Measurements from ENCODE around the gene SUMO3. TPM values are rescaled to one million over a fixed set of nuclear protein-coding genes. Genes with fewer than 3 reads are reported as not detected.

Gene SUMO3
- total and polyA plus RNA-seq, 10 of the 15 experiments (the other 5 are each of a cell fraction or from before 2014, with no cell fraction given): 14.3 to 164 (median 89.9) TPM

GRCh38 chr21:44857127-44857892 is 39.4 kb upstream of the SUMO3 start:
- Histone ChIP-seq H3K4me1 (ENCODE audit: control insufficient read depth, insufficient read depth, low read length) (no peaks in the 10 kb centered on the region), H4K20me1 (ENCODE audit: control insufficient read depth, insufficient read depth) (no peaks in the 10 kb centered on the region; the same call in 1 of the 2 replicates), H3K9me3 (replicated peaks; ENCODE audit: control insufficient read depth, insufficient read depth, low read length) (no peaks in the 10 kb centered on the region), H3K36me3 (ENCODE audit: control insufficient read depth in 2 of 2, insufficient read depth in 2 of 2, low read length in 1 of 2) (peaks cover 15 to 41% of the 10 kb centered on the region in 2 experiments; a peak in 3 of 4 replicates), H3K27me3 (replicated peaks in 1 of 2; ENCODE audit: control insufficient read depth in 2 of 2, insufficient read depth in 2 of 2, low read length in 1 of 2) (no peaks in the 10 kb centered on the region), H3K27ac (ENCODE audit: control insufficient read depth, insufficient read depth) (no peak overlapping the region), H3K9ac (ENCODE audit: control insufficient read depth, insufficient read depth, low read length) (no peak overlapping the region), H3K79me2 (ENCODE audit: control insufficient read depth, insufficient read depth, low read length) (peaks cover 2% of the 10 kb centered on the region; the same call in 1 of the 2 replicates), H2AFZ (ENCODE audit: control insufficient read depth, low read depth, low read length) (no peak overlapping the region), H3K4me2 (ENCODE audit: control insufficient read depth, insufficient read depth) (no peak overlapping the region), H3K4me3 (no peak overlapping the region)
- ChIA-PET CTCF (interaction anchor here (0.8 to 1.8 kb wide), 4 partner anchors 11 to 64 kb away, joined by 3 to 5 read pairs (median 3); no protein-coding TSS in a partner anchor), POLR2A (no interaction called here), RAD21 (ENCODE audit: unreplicated experiment) (no interaction called here), SMC1A (ENCODE audit: uncharacterized antibody, unreplicated experiment) (no interaction called here)
- no peak for DNase-seq (ENCODE audit: low read depth, low spot score)
- ATAC-seq: no peak
- WGBS (ENCODE audit: insufficient coverage, insufficient replicate concordance, low lambda C conversion rate, missing lambda C conversion rate): 91% methylated on average over 16 of the region's 16 CpGs
- no TSS peak for BruUV-seq (replicated peaks)
- intact Hi-C loops (cut with micrococcal nuclease; ENCODE audit: unreplicated experiment) (no loop called here), in situ Hi-C loops (cut with MboI) (no loop called here)
- FAIRE-seq: no peak
- no peak for TF ChIP-seq PBX3 (IDR thresholded peaks at IDR 0.05; ENCODE audit: insufficient replicate concordance, low read depth, low read length)

DNA sequence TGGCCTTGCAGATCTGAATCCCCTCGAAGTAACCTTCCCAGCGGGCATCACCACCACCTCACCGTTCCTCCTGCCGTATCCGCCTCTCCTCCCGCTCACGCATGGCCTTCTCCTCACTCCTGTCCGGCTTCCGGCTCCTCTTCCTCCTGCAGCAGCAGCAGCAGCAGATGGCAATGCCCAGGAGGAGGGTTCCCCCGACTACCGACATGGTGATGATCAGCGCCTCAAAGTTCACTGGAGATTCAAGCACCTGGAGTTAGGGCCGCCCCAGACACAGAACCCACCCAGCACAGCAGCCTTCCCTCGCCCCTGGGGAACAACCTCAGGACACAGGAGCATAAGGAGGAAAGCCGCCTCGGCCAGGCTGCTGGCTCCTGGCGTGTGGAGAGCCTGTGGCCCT is 38.3 kb upstream of the SUMO3 start:
- ChIA-PET CTCF (interaction anchor here (1.4 to 1.8 kb wide), 2 partner anchors 10 to 63 kb away, joined by 3 to 5 read pairs; no protein-coding TSS in a partner anchor), SMC1A (ENCODE audit: uncharacterized antibody, unreplicated experiment) (no interaction called here), POLR2A (interaction anchor here (0.6 kb wide), 1 partner anchor 36 kb away, joined by 3 read pairs; no protein-coding TSS in a partner anchor), RAD21 (ENCODE audit: unreplicated experiment) (no interaction called here)
- no peaks in the 10 kb centered on the region for H3K9me3 ChIP-seq (replicated peaks; ENCODE audit: control insufficient read depth, insufficient read depth, low read length)
- no peaks in the 10 kb centered on the region for H3K79me2 ChIP-seq (ENCODE audit: control insufficient read depth, insufficient read depth, low read length)
- in situ Hi-C loops (cut with MboI): no loop called here
- peaks cover 13 to 34% of the 10 kb centered on the region in 2 experiments; a peak in 3 of 4 replicates for H3K36me3 ChIP-seq (ENCODE audit: control insufficient read depth in 2 of 2, insufficient read depth in 2 of 2, low read length in 1 of 2)
- H3K4me2 ChIP-seq (ENCODE audit: control insufficient read depth, insufficient read depth): no peak overlapping the region
- no peaks in the 10 kb centered on the region for H3K4me1 ChIP-seq (ENCODE audit: control insufficient read depth, insufficient read depth, low read length)
- DNase-seq (ENCODE audit: low read depth, low spot score): no peak
- no peak overlapping the region for H3K4me3 ChIP-seq
- WGBS (ENCODE audit: insufficient coverage, insufficient replicate concordance, low lambda C conversion rate, missing lambda C conversion rate): 100% methylated on average over 15 of the region's 17 CpGs
- intact Hi-C loops (cut with micrococcal nuclease; ENCODE audit: unreplicated experiment): no loop called here
- no peak overlapping the region for H3K9ac ChIP-seq (ENCODE audit: control insufficient read depth, insufficient read depth, low read length)
- H4K20me1 ChIP-seq (ENCODE audit: control insufficient read depth, insufficient read depth): no peaks in the 10 kb centered on the region; the same call in 1 of the 2 replicates
- no peaks in the 10 kb centered on the region for H3K27me3 ChIP-seq (replicated peaks in 1 of 2; ENCODE audit: control insufficient read depth in 2 of 2, insufficient read depth in 2 of 2, low read length in 1 of 2)
- FAIRE-seq: no peak
- no peak overlapping the region for H2AFZ ChIP-seq (ENCODE audit: control insufficient read depth, low read depth, low read length)
- ATAC-seq: no peak
- no peak overlapping the region for H3K27ac ChIP-seq (ENCODE audit: control insufficient read depth, insufficient read depth)
- TF ChIP-seq EED (IDR thresholded peaks at IDR 0.05; ENCODE audit: low read depth) (no peak), CREM (IDR thresholded peaks at IDR 0.05; ENCODE audit: low read depth) (no peak), YY1 (IDR thresholded peaks at IDR 0.05; ENCODE audit: low read depth, low read length) (no peak), NR2C2 (IDR thresholded peaks at IDR 0.05; ENCODE audit: borderline replicate concordance, control insufficient read depth, insufficient read length, low read depth) (no peak), MEF2B (IDR thresholded peaks at IDR 0.05; ENCODE audit: partially characterized antibody, poor library complexity, severe bottlenecking) (no peak), MYB (IDR thresholded peaks at IDR 0.05; ENCODE audit: borderline replicate concordance, low read depth, low read length) (no peak), GABPA (IDR thresholded peaks at IDR 0.05; ENCODE audit: low read depth) (no peak), TBL1XR1 (IDR thresholded peaks at IDR 0.05; ENCODE audit: low read depth, low read length) (no peak), MYC (IDR thresholded peaks at IDR 0.05; ENCODE audit: insufficient read depth, insufficient read length, insufficient replicate concordance, low read length, severe bottlenecking) (no peak), KDM1A (IDR thresholded peaks at IDR 0.05; ENCODE audit: borderline replicate concordance) (no peak), LARP7 (IDR thresholded peaks at IDR 0.05) (no peak)
- TF ChIP-seq, protein P1, sequence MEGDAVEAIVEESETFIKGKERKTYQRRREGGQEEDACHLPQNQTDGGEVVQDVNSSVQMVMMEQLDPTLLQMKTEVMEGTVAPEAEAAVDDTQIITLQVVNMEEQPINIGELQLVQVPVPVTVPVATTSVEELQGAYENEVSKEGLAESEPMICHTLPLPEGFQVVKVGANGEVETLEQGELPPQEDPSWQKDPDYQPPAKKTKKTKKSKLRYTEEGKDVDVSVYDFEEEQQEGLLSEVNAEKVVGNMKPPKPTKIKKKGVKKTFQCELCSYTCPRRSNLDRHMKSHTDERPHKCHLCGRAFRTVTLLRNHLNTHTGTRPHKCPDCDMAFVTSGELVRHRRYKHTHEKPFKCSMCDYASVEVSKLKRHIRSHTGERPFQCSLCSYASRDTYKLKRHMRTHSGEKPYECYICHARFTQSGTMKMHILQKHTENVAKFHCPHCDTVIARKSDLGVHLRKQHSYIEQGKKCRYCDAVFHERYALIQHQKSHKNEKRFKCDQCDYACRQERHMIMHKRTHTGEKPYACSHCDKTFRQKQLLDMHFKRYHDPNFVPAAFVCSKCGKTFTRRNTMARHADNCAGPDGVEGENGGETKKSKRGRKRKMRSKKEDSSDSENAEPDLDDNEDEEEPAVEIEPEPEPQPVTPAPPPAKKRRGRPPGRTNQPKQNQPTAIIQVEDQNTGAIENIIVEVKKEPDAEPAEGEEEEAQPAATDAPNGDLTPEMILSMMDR (IDR thresholded peaks at IDR 0.05 in 2 of 3, conservative IDR thresholded peaks at IDR 0.05 in 1 of 3; ENCODE audit: control insufficient read depth in 2 of 3, extremely low read depth in 1 of 3, insufficient read depth in 1 of 3, low read depth in 3 of 3, low read length in 3 of 3): no peak
- BruUV-seq (replicated peaks): no TSS peak
